ENCODE measurements around the gene GLB1L.

Gene GLB1L

GRCh38 chr2:219219784-219220532, 25.3 kb downstream of the GLB1L start:
- no peak for DNase-seq

GRCh38 chr2:219218732-219219701, 26.2 kb downstream of the GLB1L start, which contains the start of gene ABCB6:
Gene ABCB6, minus strand, starts transcription at chr2:219218958. Its CDS starts 285 bp downstream, at chr2:219218673.
- peak; percentile 66 for DNase-seq

DNA sequence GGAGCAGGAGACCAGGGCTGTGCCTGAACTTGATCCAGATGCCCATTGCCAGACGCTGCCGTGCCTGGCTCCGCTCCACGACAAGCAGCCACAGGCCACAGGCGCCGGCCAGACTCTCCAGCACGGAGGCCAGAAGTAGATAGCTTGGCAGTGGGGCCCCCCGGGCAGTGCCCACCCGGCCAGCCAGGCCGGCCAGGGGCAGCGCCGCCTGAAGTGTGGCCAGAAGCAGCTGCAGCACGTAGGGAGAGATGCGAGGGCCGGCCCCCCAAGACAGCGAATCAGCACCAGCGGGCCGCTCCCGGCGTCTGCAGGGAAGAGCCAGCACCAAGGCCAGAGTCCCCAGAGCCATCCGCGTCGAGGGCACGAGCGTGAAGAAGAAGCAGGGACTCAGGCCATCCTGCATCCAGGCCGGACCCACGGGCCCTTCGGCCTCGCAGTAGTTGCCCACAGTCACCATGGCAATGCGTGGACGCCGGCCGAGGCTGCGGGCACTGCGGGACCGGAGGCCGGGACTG, 27.0 kb downstream of the GLB1L start:
- DNase-seq = no peak

- DNase-seq = no peak
Observed at GRCh38 chr2:219216535-219216915, 28.7 kb downstream of the GLB1L start.

DNA sequence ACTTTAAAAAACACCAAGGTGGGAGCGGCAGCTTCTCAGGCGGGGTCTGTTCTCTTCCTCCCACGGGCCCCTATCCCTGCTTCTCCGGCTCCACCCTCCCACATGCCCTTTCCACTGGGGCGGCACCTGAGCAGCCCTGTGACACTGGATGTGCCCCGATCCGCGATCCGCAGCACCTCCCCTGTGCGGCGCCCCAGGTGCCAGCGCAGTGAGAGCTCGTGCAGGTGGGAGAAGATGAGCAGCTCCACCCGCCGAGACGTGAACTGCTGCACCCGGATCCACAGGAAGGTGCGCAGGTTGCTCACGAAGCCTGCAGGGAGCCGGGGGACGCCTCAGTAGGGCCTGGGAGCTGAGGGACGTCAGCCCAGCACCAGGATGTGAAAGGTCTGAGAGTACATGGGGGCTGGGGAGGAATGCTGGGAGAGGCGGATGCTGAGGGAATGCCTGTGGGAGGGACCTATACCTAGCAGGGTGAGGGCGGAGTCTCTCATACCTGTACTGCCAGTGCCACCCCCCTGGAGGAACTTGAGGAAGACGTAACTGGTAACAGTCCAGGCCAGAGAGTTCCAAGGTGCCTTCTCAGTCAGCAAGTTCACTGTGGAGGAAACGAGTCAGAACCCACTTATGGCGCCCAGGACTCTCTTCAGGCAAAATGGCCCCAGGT, 29.2 kb downstream of the GLB1L start:
- DNase-seq = no peak

GRCh38 chr2:219214786-219215185, 30.5 kb downstream of the GLB1L start:
- no peak for DNase-seq

GRCh38 chr2:219214141-219214540, 31.1 kb downstream of the GLB1L start:
- DNase-seq = no peak

GRCh38 chr2:219213486-219214071, 31.7 kb downstream of the GLB1L start:
- no peak for DNase-seq

DNA sequence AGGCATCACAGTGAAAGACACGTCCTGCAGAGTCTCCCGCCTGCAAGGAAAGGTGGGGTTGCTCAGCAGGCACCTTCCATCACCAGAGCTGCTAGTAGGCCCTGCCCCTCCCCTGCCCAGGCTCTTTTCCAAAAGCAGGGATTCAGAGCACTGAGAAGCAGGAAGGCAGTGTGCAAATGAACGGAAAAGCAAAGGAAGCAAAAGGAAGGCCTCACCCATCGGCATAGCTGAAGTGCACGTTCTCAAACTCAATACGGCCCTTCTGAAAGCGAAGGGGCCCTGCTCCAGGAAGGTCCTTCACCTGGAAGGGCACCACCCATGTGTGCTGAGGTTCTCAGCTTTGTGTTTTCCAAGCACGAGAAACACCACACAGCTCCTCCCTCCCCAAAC, 32.2 kb downstream of the GLB1L start:
- no peak for DNase-seq

GRCh38 chr2:219210886-219211362, 34.3 kb downstream of the GLB1L start:
- no peak for DNase-seq

DNA sequence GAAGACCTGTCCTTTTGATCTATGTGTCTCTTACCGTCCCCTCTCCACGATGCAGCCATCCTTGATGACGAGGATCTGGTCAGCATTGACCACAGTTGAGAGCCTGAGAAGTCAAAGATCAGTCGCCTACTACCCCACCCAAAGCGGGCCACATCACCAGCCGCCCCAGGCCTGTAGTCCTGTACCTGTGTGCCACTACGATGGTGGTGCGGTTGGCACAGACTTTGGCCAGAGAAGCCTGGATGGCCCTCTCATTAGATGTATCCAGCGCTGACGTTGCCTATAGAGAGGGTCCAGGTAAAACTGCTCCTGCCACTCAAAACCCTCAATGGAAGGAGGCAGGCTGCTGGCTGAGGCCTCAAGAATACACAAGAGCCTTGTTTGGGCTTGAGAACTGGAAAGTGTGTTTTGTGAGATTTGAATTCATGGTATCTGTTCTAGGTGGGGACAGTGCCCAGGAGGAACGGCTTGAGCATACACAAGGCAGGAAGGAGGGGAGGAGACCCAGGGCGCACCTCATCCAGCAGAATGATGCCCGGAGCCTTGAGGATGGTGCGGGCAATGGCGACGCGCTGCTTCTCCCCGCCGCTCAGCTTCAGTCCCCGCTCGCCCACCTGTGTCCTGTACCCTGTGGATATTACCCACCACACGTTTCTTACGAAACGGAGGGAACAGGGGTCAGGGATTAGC, 34.9 kb downstream of the GLB1L start:
- no peak for DNase-seq

DNA sequence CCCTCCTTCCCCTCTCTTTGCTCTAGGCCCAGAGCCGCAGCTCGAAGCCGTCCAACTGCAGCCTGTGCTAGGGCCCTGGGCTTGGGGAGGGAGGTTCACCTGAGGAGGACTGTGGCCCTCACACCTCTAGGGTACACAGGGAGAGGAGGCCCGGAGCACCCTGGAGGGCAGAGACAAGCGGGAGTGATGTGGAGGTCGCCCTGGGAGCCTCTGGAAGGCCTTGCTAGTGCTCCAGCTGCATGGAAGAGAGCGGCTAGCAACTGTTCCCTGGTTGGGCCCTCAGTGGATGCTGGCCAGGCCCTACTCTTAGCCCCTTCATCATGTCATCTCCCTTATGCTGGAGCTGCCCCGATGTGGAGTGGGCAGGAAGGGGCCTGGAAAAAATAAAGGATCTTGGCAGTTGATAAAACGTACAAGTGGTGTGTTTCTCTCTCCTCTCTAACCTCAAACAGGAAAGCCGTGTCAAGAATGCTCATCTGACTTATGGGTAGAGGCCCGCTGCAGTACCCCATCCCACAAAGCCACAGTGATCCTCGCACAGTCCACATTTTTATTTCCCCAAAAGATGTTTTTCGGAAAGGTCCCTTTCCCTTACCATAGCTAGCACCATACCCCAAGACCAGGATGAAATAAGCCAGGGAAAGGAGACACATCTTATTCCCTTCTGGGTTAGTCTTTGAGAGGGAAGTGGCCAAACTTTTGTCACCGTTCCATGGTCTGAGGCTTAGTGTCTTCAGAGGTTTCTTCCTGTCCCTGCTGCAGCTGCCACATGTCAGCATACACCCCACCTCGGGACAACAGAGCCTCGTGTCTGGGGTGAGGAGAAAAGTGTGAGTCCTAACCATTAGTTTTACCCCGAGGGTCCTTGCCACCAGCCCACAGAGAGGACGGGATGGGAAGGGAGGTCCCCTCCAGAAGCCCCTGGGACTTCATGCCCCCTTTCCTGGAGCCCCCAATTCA, 35.7 kb downstream of the GLB1L start:
- DNase-seq = no peak

GRCh38 chr2:219207884-219208740, 37.1 kb downstream of the GLB1L start:
- no peak for DNase-seq

GRCh38 chr2:219207134-219207883, 37.9 kb downstream of the GLB1L start:
- no peak for DNase-seq

DNA sequence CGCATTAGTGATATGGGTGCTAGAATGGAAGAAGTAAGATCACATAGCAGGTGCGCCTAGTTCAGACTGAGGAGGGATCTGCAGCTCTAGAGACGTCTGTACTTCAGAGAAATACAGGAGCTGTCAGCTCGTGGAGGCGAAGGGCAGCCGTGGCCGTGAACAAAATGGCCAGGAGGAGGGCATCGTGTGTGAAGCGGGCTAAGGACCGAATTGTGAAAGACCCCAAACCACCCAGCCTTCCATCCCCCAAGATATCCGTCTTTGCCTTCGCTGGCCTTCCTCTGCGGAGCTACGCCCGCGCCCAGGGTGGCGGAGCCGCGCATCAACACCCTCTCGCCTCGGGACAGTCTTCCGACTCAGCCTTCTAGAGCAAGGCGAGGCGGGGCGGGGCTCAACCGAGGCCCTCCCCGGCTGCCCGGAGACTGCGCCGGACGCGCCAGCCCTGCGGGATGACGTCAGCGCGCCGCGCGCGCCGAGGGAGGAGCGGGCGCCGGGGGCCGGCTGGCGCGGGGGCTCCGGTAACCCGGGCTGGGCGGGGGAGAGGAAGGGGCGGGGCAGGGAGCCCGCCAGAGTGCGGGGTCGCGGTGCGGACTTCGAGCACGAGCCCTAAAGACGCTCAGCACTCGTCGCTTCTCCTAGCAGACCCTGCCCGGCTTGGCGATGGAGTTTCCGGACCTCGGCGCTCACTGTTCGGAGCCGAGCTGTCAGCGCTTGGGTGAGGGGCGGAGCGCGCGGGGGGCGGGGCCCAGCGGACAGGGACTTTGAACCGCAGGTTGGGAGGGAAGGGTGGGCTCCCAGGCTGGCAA, 38.7 kb downstream of the GLB1L start, which contains the start of gene ZFAND2B:
TSS of gene ZFAND2B (plus strand) at position 455 of the 806 bp plus-strand sequence. CDS start at position 661, 206 bp downstream.
- DNase-seq = peak; percentile 68

GRCh38 chr2:219205981-219206327, 39.3 kb downstream of the GLB1L start:
- no peak for DNase-seq

DNA sequence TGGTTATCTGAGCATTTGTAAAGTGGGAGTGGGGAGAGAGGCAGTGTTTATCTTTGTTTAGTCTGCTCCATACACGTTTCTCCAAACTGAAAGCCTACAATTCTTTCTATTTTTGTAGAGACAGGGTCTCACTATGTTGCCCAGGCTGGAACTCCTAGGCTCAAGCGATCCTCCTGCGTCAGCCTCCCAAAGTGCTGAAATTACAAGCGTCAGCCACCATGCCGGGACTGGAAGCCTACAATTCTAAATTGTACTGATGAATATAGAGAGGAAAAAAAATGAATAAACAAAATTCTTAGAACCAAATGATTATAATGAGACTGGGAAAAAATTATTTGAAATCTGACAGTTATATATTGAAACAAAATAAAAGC, 40.1 kb downstream of the GLB1L start:
- no peak for DNase-seq
